Posterior cingulate gyrus (tissue), 11 donors: Measurements from ENCODE around the gene TMEM156.
"Not testable (repeated sequence)": the region's sequence is repeated elsewhere in the genome, so short reads cannot be mapped to it uniquely, and the experiment has no call there.

Experiments
- DNase-seq, 10 donors: peaks; one replicate each; pipeline versions ENCODE4 v3.0.0 to v3.0.0-alpha.2; 2020 to 2021; ENCODE audit warnings: mixed read lengths in 3 of 10
- intact Hi-C: fragments of 100-400 bp; cut with DNase I; formaldehyde crosslinking; loops from one replicate; pipeline ENCODE4 v1.15.1; 2023

The TMEM156 gene

DNA sequence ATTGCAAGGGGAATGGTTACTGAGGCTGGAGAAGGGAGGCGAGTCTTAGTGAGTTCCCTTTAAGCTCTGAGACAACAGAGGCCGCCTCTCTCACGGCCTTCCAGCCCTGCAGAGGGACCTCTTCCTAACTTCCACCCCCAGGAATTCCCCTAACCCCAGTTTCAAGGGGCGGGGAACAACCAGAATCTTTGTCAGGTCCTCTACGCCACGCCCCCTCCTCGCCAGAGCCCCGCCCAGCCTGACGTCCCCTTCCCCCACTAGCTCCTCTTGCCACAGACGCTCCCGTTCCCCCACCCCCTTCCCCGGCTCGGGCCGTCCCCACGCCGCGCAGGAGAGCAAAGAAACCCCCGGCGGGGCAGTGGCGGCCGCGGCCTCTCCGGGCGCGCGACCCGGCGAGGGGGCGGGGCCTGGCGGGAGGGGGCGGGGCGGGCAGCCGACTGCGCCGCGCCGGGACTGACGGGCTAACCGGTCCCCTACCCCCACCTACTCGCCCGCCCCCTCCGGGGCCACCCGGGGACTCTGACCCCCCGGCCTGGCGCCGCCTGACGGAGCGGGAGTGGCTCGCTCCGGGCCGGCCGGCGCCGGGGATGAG lies 12.3 kb upstream of the TMEM156 start:
- peak; percentile 73 to 96 (median 82) for DNase-seq
- intact Hi-C loops = loop anchor here (5.0 to 10.0 kb wide), 2 partner anchors 93 to 120 kb away; no protein-coding TSS in a partner anchor

DNA sequence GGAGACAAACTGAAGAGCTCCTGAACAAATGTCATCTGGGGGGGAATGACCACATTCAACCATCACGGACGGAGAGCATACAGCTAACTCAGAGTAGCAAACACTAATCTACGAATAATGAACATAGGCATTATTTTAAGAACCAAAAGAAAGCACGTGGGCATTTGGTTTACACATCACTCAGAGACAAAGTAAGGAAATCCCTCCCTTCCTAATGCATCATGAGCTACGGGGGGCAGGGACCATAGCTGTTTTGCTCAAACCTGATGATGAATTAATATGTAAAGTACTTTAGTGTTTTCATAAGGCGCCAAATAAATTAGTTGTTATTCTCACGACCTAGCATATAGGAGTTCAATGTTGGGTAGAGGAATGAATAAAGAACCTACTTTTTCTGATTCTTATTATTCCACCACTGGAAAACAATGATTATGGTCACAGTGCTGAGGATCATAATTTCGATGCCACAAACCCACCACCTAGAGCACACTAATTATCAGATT lies 11.7 kb upstream of the TMEM156 start:
- no peak for DNase-seq
- intact Hi-C loops = loop anchor here (5.0 to 10.0 kb wide), 2 partner anchors 93 to 119 kb away; no protein-coding TSS in a partner anchor

DNA sequence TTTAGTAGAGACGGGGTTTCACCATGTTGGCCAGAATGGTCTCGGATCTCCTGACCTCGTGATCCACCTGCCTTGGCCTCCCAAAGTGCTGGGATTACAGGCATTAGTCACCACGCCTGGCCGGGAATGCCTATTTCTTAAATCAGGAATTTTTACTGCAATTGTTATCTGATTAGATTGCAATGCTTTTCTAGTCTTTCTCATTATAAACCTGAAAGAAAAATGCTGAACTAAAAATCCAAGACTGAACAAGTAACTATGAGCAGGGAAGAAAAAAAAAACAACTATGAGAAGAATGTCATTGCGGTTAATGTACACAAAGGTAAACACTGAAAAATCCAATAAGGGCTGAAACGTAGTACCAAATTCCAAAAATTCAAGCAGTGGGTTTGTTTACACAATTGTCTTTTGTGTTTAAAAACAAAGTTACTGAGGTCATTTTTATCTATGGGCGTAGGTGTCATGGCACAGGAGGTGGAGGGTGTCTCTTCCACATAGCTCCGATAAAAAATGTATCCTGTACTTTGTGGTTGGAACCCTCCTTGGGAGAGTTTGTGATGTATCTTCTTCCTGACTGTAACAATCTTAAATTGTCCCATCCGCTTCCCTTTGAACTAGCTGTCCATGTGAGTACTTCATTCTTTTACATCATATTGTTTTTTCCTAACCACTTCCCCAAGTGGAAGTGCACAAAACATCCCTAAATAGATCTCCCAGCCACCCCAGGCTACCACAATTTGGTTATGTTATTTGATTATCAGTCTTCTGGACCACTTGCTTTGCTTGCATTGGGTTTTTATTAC lies 11.1 kb upstream of the TMEM156 start:
- intact Hi-C loops = loop anchor here (5.0 to 10.0 kb wide), 2 partner anchors 94 to 118 kb away; no protein-coding TSS in a partner anchor
- DNase-seq = peak in 1 of 10 donors; percentile 42

DNA sequence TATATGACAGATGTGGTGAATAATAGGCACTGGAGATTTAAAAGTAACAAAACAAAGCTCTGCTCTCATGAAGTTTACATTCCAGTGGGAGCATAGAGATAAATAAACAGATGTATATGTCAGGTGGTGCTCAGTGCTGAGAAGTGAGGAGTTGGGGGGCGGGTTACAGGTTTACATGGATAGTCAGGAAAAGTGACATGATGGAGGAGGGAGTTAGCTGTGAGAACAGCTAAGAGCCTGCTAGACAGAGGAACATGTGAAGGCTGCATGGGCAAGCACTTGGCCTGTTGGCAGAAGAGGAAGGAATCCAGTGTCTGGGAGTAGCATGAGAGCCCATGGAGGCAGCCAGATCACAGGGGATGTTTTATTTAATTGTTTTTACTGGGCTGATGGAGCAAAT lies 10.2 kb upstream of the TMEM156 start:
- intact Hi-C loops = loop anchor here (5.0 to 10.0 kb wide), 2 partner anchors 95 to 118 kb away; no protein-coding TSS in a partner anchor
- DNase-seq = peak in 5 of 10 donors; percentile 17 to 83 (median 32)

DNA sequence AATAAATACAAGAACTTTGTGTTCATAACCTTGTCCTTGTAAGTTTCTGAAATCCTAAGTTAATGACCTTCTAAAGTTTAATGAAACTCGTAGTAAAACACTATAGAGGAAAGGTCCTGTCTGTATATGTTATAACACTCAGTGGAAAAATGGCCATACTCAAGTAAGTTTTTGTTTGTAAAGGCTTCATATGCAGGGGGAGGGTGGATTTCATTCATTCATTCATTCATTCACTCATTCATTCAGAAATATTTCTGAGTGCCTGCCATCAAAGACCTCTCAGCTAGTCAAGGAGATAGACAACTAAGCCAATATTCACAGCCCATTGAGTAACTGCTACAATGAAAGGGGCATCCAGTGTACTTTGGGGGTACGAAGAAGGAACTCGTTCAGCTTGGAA lies 6.9 kb upstream of the TMEM156 start:
- intact Hi-C loops = no loop called here

DNA sequence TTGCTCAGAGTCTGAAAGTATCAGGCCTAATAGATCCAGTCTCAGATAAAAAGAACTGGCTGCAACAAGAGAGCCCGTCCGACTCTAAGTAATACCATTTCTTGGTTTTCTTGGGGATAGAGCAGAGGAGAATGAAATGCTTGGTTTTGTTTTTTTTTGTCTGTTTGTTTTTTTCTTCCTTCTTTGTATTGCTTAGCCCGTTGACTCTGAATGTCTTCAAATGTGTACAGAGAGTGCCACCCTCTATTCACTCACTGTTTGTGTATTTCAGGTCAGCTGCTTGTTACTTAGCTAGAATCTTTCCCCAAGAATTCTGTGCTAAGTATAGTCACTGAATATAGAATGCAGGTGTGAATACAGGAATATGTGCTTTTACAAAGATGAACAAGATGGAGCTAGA lies 5.7 kb upstream of the TMEM156 start:
- no peak for DNase-seq

More for the DNA sequence above, 6.9 kb upstream of the TMEM156 start:
- no peak for DNase-seq

DNA sequence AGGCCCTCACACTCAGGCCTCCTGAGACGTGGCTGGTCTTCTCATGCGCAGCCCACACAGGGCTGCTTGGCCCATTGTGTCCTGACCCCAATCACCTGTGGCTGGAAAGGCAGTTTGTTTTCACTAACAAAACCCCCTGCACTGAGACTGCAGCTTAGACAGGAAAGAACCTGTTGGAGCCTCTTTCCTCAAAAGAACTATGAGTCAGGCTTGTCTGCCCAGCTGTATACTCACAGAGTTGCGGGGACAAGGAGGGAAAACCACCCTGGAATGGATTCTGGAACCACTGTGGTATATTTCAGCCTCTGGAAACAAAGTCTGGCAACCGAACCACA lies 5.2 kb upstream of the TMEM156 start:
- intact Hi-C loops = no loop called here
- peak in 1 of 10 donors; percentile 12 for DNase-seq

More for the DNA sequence above, 5.7 kb upstream of the TMEM156 start:
- intact Hi-C loops = no loop called here

DNA sequence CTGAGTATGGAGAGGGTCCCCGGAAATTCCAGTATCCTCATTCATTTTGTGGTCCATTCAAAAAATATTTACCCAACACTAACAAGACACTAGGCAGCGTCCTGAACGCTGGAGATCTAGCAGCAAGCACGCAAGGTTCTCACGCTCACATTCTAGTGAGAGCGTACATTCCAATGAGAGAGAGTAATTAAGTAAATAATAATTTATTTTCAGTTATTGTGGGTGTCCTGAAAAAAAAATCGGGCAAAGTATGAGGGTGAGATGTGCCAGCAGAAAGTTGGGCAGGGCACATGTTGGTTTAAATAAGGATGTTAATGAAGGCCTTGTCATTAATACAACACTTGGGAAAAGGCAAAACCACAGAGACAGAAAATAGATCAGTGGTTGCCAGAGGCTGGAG lies 4.0 kb upstream of the TMEM156 start:
- intact Hi-C loops = no loop called here
- no peak for DNase-seq

DNA sequence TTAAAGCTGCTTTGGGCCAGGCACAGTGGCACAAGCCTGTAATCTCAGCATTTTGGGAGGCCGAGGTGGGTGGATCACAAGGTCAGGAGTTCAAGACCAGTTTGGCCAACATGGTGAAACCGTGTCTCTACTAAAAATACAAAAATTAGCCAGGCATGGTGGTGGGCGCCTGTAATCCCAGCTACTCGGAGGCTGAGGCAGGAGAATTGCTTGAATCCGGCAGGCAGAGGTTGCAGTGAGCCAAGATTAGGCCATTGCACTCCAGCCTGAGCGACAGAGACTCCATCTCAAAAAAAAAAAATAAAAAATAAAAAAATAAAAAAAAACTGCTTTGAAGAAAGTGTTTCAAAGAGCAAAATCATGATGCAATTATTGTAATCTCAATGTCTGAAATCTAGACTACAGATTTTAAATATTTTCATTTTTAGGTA lies 604 bp downstream of the TMEM156 start:
- DNase-seq, intact Hi-C loops: not testable (repeated sequence)

DNA sequence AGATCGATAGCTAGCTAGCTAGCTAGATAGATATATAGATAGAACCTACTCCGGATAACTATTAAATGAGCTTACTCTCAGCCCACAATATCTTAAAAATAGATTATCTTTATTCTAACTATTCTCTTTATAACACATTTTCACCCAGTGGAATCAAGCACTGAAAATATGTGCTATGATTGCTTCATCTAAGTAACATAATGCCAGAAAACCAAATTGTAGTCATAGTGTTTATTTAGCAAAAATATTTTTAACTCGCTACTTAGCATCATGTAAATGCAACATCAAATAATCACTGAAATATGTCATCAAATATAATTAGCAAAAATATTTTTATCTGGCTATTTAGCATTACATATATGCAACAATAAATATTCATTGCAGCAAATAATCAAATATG lies 1.5 kb downstream of the TMEM156 start:
- no peak for DNase-seq
- intact Hi-C loops = no loop called here

DNA sequence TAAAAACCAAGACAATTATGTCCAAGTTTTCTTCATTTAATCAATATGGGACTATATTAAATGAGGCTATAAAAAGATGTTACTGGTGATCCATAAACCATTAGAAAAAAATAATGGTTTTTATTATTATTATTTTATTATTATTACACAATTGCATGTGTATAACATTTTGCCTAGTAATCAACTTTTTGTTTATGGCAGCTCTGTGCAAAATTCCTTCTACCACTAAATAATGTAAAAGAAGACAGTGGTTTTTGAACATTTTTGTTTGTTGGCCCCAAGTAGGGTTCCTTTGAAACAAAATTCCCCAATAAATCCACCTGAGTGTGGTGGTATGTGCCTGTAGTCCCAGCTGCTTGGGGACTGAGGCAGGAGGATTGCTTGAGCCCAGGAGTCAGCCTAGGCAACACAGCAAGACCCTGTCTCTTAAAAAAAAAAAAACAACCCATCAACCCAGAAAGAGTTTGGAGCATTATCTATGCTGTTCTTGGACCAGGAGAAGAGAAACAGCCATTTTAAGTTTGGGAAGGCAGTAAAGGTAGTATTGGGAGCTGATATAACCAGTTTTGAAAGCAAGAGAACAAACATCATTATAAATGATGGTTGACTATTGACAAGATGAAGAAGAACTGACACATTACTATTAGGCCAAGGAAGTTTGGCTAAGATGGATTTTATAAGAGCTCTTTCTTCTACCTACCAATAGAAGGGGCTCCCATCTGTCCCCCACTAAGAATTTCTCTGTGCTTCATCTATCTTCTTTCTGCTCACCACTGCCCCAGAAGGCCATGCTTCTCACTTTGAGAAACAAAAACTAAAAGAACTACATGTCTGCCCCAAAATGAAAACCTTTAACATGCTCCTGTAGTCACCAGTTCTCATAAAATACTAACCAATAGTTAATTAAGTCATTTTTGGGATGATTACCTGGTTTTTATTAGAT lies 2.2 kb downstream of the TMEM156 start:
- intact Hi-C loops = no loop called here
- DNase-seq = no peak

DNA sequence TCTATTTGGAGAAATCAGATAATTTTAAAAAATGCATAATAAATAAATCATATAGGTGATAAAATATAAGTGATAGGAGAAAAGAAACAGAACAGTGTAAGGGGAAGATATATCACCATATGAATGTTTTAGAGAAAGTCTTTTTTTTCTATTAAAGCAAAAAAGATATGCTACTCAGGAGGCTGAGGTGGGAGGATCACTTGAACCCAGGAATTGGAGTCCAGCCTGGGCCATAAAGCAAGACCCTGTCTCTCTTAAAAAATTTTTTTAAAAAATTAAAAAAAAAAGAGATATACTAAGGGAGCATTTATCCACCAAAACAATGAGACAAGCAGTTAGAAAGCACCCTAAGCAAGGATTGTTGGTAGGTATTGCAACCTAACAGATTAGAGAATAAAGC lies 6.1 kb downstream of the TMEM156 start:
- intact Hi-C loops = no loop called here
- DNase-seq = no peak

DNA sequence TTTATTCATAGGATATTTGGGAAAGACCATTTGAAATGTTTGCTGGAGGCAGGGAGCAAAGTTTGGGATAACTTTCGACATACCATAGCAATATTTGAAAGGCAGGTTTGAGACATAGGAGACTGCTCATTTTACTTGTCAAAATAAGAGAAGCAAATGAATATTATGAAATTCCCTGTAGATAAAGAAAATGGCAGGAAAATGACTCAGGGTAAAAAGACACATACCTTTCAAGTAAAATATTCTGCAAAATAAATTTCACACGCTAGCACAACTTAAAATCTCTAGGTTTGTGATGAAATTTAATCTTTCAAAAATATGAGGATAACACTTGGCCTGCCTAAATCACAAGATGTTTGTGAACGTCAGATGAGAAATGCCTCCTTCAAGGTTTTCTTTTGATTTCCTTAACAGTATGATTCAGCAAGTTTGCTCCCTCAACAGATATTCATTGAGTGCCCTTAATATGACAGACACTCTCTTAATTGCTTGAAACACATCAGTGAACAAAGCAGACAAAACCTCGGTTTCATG lies 6.6 kb downstream of the TMEM156 start:
- intact Hi-C loops = no loop called here
- DNase-seq = no peak

DNA sequence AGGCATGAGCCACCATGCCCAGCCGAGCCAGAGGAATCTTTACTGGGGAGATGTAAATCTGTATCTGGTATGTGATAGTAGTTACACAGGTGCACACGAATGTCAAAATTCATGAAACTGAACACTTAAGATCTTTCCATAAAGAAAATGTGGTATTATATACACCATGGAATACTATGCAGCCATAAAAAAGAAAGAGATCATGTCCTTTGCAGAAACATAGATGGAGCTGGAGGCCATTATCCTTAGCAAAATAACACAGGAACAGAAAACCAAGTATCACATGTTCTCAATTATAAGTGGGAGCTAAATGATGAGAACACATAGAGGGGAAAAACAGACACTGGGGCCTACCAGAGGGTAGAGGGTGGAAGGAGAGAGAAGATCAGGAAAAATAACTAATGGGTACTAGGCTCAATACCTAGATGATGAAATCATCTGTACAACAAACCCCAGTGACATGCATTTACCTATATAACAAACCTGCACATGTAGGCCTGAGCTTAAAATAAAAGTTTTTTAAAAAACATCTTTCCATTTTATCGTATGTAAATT lies 7.8 kb downstream of the TMEM156 start:
- intact Hi-C loops = no loop called here
- DNase-seq = no peak

DNA sequence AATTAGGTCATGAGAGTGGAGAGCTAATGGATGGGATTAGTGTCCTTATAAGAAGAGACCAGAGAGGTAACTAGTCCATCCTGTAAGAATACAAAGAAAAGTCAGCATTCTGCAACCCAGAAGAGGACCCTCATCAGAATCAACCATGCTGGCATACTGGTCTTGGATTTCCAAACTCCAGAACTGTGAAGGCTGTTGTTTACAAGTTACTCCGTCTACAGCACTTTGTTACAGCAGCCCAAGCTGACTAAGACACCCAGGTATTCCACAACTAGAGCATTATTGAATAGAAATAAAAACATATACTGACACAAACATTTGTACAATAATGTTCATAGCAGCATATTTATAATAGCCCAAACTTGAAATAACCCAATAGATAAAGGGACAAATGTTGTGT lies 9.2 kb downstream of the TMEM156 start:
- no peak for DNase-seq
- intact Hi-C loops = no loop called here

DNA sequence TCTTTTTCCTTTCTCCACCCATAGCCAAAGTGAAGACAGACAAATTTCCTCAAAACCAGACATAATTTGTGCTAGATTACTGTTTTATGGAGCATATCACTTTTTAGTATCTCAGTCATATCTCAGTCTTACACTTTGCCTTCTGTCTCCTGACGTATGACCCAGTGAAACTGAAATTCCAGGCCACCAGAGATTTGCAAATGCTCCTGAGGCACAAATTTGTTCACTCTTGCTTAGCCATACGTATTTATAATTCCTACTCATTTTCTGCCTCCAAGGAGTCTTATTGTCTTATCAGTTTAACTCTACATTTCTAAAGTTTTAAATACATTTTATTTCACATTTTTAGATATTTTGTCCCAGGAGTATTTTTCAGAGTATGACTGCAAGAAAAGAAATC lies 10.0 kb downstream of the TMEM156 start:
- intact Hi-C loops = no loop called here
- no peak for DNase-seq

DNA sequence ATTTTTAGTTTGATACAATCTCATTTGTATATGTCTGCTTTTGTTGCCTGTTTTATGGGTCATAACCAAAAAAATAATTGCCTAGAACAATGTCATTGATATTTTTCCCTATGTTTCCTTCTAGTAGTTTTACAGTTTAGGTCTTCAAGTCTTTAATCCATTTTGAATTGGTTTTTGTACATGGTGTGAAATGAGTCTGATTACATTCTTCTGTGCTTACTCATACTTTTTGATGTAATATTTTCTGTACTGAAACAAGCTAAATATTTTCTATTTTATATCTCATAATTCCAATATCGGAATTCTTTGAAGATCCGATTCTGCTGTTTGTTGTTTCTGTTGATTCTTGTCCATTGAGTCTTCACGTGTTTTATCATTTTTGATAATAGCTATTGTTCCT lies 10.6 kb downstream of the TMEM156 start:
- DNase-seq = no peak
- intact Hi-C loops = no loop called here

DNA sequence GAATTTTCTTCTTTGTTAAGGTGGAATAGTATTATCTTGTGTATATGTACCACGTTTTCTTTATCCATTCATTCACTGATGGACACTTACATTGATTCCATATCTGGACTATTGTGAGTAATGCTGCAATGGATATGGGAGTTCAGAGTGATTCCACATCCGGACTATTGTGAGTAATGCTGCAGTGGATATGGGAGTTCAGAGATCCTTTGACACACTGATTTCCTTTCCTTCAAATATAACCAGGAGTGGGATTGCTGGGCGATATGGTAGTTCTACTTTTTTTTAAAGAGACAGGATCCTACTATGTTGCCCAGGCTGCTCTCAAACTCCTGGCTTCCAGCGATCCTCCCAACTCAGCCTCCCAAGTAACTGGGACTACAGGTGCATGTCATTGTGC lies 12.1 kb downstream of the TMEM156 start:
- no peak for DNase-seq
- intact Hi-C loops = no loop called here

DNA sequence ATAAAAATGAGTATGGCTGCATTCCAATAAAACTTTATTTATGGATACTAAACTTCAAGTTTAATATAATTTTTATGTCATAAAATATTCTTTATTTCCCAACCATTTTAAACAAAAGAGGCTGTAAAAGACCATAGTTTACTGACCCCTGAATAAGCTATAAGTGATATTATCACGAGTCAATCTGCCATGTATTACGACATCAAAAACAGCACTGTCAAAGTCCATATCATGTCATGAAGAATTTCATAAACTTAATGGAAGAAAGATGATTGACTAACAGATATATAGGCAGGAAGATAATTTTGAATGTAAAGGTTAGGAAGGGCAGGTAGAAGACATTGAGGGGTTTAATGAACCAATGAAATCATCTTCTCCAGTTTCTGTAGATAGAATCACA lies 18.2 kb downstream of the TMEM156 start:
- no peak for DNase-seq

DNA sequence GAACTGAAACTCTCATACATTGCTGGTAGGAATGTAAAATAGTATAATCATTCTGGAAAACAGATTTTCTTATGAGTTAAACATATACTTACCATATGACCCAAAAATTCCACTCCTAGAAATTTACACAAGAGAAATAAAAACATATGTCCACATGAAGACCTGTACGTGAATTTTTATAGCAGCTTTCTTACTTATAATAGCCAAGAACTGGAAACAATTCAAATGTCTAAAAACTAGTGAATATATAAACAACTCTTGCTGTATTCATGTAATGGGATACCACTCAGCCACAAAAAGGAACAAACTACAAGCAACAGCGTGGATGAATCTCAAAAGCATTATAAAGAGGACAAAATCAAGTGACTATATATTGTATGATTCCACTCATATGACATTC lies 27.5 kb downstream of the TMEM156 start:
- intact Hi-C loops = no loop called here
- no peak for DNase-seq

More for the DNA sequence above, 18.2 kb downstream of the TMEM156 start:
- intact Hi-C loops = no loop called here
